Measurements from ENCODE around the gene LMAN2.
A peak's percentile ranks its signal among the peaks of the same experiment; 100 is the strongest.

Gene LMAN2, protein sequence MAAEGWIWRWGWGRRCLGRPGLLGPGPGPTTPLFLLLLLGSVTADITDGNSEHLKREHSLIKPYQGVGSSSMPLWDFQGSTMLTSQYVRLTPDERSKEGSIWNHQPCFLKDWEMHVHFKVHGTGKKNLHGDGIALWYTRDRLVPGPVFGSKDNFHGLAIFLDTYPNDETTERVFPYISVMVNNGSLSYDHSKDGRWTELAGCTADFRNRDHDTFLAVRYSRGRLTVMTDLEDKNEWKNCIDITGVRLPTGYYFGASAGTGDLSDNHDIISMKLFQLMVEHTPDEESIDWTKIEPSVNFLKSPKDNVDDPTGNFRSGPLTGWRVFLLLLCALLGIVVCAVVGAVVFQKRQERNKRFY

DNA sequence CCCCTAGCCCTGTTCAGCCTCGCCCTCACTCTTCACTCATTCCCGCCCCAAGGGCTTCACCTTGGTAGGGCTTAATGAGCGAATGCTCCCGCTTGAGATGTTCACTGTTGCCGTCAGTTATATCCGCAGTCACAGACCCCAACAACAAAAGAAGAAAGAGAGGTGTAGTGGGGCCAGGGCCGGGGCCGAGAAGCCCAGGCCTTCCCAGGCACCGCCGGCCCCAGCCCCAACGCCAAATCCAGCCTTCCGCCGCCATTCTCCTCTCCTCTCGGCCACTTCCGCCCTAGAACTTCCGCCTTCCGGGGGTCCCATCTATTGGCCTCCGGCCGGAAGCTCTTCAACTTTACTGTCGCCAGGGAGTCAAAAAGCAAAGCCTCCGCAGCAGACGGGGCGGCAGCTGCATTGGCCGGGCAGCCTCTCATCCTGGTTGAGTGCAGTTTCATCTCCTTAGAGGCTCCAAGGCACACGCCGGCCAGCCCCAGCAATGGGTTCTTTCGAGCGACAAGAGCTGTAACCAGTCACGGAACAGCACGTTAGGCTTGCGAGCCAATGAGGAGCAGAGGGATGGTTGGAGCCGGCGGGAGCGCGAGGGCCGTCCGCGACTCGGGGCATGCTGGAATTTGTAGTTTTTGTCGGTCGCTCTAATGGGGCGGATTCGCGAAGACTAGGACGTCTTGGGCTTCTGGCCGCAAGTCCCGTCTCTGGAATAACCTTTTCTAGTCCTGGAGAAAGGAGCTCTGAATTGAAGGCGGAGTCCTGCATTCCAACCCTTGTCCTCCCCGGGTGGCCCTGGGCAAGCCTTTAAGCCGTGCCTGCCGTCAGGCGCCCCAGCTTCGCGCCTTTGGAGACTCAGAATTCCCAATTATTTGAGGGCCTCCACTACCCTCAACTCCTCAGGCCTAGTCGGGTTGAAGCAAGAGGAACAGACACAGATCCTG lies at the start of gene LMAN2:
LMAN2 (minus strand) TSS at position 277 of the 938 bp plus-strand sequence; CDS start at position 256, 21 bp downstream.
- DNase-seq, result peak; percentile 97

DNA sequence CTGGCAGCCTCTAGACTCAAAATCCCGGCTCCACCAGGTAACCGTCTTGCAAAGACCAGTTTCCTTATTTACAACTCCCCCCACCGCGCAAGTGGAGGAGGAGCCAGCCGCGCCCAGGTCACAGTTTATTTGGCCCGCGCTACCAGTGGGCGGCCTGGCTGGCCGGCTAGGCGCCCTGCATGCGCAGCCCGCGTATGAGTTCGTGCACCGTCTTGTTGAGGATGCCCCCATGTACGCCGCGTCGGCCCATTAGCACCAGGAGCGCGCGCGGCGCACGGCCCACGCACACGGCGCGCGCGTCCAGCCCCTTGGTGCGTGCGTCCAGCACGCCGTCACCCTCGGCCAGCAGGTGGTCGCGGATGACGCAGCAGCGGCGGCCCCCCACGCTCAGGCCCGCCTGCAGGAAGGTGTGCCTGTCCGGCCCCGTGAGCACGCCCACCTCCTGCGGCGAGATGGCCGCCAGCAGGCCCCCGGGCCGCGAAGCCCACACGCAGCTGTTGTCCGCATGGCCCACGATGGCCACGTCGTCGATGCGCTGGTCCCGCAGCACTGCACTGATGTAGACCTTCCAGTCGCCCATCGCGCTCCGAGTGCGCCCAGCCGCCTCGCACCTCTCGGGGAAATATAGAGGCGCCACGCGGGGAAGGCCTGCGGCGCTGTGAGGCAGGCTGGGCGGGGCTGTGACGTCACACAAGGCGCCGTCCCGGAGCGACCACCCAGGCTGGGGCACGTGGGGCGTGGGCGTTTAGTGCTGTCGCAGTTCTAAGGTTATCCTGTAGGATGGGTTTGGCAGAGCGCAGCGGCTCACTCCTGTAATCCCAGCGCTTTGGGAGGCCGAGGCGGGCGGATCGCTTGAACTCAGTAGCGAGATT lies 48.8 kb upstream of the LMAN2 start, which contains the start of gene PFN3:
PFN3 (minus strand) TSS at position 665 of the 872 bp plus-strand sequence; CDS start at position 580, 85 bp downstream.
- DNase-seq, result peak; percentile 65

DNA sequence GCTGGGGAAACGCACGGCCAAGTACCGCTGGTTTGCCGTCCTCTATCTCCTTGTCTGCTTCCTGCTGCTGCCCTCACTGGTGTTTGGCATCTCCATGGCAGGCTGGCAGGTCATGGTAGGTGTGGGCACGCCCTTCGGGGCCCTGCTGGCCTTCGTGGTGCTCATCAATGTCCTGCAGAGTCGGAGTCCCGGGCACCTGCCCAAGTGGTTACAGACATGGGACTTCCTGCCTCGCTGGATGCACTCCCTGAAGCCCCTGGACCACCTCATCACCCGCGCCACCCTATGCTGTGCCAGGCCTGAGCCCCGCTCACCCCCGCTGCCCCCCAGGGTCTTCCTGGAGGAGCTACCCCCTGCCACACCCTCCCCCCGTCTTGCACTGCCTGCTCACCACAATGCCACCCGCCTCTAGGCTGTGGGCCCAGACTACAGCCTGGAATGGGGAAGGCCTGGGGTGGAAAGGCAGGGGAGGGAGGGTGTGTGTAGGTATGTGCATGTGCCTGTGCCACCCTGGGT lies 46.5 kb upstream of the LMAN2 start:
- DNase-seq, result no peak

DNA sequence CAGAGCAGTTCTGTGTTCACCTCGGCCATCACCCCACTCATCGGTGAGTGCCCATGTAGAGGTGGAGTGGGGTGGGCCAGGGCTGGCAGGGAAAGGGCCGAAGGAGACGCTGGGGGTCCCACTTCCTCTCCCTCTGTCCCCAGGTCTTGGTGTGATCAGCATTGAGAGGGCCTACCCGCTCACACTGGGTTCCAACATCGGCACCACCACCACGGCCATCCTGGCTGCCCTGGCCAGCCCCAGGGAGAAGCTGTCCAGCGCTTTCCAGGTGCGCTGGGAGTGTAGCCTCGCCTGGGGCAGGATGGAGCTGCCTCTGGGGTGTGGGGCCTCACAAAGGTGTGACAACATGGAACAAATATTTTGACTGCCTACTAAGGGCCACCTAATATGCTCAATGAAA lies 45.3 kb upstream of the LMAN2 start:
- DNase-seq, result no peak

DNA sequence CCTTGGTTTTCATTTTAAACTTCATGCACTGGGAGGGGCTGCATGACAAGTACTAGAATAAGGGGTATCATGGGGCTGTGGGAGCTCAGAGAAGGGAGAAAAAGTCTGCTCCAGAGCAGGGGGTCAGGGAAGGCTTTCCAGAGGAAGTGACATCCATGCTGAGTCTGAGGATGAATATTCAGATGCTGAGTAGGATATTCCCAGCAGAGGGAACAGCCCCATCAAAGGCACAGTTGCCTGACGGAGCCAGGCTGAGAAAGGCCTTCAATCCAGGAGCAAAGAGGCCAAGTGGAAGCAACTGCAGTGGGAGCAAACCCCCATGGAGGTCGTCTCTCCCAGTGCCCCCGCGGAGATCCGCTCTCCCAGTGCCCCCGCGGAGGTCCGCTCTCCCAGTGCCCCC lies 44.6 kb upstream of the LMAN2 start:
- no peak for DNase-seq

DNA sequence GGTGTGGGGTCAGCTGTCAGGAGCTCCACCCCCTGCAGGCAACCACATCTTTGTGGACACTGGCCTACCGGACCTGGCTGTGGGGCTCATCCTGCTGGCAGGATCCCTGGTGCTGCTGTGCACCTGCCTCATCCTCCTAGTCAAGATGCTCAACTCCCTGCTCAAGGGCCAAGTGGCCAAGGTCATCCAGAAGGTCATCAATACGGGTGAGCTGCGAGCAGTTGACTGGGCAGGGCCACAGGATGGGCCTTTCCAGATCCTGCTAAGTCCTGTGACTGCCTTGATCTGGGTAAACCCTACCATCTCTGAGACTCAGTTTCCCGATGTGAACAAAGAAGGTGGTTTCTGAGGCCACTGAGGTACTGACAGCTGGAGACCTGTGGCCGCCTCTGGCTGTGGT lies 42.5 kb upstream of the LMAN2 start:
- DNase-seq, result no peak

DNA sequence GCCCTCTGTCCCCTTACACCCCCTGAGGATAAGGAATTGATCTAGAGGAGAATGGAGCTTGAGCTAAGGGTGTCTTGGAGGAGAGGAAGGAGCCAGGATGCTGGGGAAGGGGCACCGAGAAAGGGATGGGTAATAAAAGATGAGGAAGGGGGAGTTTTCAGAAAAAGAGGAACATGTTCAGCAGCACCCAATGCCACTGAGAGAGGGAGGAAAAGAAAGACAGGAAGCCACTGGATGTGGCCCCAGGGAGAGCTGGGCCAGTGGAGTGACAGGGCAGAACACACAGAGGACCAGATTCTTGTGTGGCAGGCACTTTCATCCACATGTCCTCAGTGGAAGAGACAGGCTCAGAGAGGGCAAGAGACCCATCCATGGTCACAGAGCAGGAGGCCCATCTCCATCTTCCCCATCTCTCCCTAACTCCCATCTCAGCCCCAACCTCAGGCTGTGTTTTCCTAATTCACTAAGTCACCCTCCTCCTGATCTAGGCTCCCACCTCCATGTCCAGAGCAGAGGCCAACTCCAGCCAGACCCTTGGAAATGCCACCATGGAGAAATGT lies 41.8 kb upstream of the LMAN2 start:
- DNase-seq, result no peak

DNA sequence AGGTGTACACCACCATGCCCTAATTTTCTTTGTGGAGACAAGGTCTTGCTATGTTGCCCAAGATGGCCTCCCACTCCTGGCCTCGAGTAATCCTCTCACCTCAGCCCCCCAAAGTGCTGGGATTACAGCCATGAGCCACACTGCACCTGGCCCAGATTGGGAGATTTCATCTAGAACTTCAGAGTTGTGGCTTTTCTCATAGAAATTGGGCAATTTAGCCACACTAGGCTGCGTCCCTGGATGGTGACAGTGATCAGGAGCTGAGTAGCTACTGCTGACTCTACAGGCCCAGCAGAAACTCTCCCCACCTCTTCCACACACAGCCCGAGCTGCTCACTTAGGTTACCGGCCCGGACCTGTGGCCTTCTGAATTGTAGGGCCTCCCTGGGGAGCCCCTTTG lies 41.3 kb upstream of the LMAN2 start:
- DNase-seq, result no peak

DNA sequence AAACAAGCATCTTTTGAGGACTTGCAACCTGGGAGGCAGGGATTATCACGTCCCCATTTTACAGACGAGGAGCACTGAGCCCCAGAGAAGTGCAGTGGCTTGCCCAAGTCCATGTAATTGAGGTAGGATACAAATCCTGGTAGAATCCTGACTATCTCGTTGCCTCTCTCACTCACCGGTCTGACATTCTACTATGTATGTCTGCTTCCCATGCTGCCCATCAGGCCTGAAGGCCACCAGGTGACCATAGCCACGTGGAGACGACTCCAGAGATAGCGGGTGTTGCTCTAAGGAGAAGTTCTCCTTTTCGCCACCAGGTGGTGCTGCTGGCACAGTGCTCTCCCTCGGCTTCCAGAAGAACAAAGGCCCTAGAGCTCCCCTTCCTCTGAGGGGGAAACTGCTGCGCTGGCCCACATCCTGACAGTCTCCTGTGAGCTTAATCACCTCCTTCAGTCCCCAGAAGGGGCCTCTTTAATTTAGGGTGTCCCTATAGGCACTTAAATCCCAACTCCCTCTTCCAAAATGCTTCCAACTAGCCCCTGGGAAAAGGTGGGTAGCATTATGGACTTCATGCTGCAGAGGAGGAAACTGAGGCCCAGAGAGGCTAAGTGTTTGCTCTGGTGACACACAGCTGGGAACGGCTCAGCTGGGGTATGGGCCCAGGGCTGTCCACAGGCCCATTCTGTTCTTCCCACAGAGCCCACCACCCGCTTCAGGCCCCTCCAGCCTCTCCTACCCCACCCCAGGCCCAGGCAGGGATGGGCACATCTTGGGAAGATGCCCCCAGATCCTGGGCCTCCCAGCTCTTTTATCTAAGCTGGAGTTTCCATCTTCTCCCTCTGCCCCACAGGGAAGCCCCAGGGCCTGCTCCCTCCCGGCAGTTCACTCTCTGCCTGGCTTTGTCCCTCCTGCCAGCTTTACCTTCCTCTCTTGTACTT lies 39.2 kb upstream of the LMAN2 start:
- peak; percentile 89 for DNase-seq

DNA sequence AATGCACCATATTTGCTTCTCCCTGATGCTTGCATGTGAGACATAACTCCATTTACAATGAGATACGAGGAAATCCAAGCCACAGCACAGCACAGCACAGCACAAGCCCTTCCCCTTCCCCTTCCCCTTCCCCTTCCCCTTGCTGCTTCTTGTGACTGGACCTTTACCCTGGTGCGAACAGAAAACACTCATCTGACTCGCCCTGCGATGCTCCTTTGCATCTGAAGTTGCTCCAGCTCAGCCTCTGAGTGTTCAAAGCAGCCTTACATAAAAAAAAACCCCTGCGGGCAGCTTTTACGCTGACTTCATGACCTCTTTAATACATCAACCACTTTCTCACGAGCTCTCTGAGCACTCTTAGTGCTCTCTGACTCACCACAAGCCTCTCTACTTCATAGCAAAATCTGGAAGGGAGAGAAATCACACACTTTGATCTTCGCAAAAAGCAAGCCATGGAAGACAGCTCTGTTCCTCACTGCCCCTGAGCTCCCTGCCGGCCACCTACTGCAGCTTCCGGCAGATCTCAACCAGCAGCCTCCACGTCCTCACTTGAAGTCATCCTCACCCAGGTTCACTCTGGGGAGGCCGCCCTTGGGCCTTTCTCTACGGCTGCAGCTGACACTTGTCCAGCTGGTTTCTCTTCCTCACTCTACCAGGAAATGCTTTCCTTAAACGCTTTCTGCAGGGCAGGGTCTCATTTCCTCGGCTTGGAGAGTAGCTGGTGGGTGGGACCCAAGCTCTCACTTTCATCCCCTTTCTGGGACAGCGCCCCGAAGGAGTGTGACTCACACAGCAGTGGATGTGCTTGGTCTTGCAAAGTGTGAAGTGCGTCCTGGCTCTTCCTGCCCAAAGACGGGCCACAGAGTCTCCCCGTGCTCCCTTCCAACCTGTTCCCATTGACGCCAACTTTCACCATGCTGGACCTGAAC lies 38.0 kb upstream of the LMAN2 start:
- no peak for DNase-seq

DNA sequence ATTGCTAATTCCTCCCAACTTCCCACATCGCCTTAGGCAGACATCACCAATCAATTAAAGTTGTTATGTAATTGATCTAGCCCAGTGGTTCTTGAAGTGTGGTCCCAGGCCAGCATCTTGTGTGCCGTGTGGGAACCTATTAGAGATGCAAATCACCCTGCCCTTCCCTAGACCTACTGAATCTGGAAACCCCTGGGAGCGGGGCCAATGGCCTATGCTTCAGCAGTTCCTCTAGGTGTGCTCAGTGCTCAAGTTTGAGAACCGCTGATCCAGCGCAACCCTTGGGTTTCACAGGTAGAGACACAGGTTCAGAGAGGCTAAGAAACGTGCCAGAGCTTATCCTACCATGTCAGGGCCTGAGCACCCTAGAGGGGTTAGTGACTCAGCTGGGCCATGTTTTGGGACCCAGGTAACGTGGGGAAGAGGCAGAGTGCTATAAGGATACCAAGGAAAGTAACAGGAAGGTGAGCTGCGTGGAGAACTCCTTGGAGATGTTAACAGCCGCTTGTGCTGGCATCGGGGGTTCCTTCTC lies 37.1 kb upstream of the LMAN2 start:
- no peak for DNase-seq

DNA sequence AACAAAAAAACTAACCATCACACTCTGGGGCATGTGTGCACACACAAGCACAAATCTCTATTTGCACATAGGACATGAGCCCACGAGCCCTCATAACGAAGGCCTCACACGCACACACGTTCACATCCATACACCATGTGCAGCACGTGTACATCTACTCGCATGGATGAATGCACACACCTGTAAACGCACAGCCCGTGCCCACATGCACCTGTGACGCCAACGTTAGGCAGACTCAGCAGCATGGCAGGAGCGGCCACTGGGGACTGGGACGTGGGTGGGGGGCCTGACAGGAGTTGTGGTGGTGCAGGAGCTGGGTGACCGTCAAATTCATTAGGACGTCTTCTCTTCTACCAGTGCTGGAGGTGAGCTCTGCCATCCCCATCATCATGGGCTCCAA lies 35.9 kb upstream of the LMAN2 start:
- no peak for DNase-seq

DNA sequence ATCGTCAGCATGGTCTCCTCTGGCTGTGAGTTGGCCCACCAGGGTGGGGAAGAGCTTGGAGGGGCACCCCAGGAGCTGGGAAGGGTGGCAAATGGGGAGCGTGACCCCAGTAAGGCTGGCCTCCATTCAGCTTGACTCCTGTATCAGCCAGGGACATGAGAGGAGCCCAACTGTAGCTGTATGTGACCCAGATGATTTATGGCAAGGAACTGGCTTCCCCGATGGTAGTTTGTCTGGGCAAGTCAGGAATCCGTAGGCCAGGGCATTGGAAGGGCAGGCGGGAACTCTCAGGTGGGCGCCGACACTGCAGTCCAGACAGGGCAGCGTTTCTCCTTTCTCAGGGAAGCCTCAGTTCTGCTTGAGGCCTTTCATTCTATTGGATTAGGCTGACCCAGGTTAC lies 35.1 kb upstream of the LMAN2 start:
- no peak for DNase-seq

DNA sequence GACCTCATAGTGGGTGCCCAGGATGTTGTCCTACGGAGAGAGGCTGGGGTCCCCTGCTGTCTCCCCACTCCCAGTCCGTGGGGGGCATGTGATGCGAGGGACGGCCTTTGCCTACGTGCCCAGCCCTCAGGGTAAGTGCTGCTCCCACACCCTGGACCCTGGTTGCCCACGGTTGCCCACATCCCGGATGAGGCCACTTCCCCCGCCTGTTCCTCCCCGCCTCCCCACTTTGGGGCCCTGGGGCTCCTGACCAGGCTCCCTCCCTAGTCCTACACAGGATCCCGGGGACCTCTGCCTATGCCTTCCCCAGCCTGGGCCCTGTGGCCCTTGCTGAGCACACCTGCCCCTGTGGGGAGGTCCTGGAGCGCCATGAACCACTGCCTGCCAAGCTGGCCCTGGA lies 34.3 kb upstream of the LMAN2 start:
- no peak for DNase-seq

DNA sequence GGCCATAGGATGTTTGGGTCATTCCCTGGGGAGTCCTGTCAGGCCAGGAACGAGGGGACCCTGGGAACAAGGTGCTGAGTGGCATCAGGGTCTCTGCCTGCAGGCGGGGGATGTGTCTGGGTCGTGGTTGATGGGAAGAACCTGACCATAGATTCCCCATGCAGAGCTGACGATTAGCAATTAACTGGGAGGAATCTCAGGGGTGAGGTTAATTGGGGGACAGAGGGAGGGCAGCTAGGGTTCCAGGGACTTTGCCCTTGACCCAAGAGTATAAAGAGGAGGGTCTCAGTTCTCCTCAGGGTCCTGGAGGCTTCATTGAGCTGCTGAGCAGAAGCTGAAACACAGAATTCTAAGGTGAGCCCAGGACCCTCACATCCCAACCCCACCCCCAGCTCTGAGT lies 32.7 kb upstream of the LMAN2 start, which contains the start of gene SLC34A1:
SLC34A1 (plus strand) TSS at position 301 of the 400 bp plus-strand sequence. CDS start 1,308 bp downstream, outside the sequence.
- DNase-seq, result no peak

DNA sequence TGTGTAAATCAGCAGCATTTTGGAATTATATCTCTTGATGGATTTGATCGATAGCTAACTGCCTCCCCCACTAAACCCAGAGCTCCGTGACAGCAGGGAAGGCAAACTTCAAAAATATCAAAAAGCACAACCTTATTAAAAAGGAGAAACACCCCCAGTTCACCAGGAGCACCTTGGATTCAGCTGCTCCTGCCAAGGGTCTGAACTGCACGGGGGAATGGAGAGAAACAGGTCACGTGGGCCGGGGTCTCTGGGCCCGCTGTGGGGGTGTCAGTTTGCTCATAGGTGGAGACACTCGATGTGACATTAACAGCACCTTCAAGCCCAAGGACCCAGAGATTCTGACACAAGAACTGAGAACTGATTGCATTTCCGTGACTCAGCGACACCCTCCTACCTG lies 31.7 kb upstream of the LMAN2 start:
- no peak for DNase-seq

DNA sequence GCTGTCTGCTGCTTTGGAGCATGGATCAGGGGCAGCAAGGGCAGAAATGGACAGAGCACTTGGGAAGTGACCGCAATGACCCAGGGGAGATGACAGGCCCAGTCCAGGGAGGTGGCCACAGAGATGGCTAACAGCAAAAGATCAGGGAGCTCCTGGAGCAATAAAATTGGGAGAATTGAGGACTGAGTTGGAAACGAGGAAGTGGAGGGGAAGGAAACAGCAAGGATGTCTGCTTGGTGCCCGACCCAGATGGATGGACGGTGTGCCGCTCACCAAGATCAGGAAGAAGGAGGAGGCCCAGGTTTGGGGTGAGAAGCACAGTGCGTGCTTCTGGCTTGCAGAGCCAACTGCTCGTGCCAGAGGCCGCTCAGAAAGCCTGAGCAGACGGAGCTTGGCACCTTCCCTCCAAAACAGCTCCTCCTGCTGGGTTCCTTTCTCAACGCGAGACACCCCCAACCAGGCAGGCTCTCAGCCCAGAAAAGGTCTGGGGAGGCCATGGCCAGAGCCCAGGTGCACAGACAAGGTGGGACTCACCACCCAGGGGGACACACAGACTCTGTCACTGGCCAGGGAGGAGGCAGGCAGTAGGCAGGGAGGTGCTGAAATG lies 31.1 kb upstream of the LMAN2 start:
- DNase-seq, result peak; percentile 72

DNA sequence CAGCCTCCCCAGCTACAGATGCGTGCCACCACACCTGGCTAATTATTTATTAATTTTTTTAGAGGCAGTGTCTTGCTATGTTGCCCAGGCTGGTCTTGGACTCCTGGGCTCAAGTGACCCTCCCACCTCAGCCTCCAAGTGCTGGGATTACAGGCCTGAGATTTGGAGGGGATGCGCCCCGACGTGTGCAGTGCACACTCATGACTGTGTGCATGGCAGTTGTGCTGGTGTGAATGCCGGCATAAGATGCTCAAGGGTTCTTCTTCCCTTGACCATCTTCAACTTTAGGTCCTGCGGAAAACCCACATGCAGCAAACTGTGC lies 29.3 kb upstream of the LMAN2 start:
- no peak for DNase-seq

All from right hindlimb (tissue), 1 donor.